ENCODE measurements around the gene LRBA.

The LRBA gene

GRCh38 chr4:150782311-150782710 lies 232.8 kb downstream of the LRBA start:
- no peaks in the 10 kb centered on the region for H3F3A ChIP-seq (ENCODE audit: insufficient read depth, low read length)
- no peaks in the 10 kb centered on the region for H3K9me2 ChIP-seq (ENCODE audit: low read depth, low read length)
- H3K4me2 ChIP-seq (ENCODE audit: low read length) = no peak overlapping the region
- H3K4me3 ChIP-seq (ENCODE audit: low read depth, low read length, poor library complexity, severe bottlenecking) = no peak overlapping the region
- H3K27me3 ChIP-seq (ENCODE audit: insufficient read depth, low read length) = no peaks in the 10 kb centered on the region
- no peak overlapping the region for H3K9ac ChIP-seq (ENCODE audit: low read length)
- TF ChIP-seq CTCF (IDR thresholded peaks at IDR 0.05; ENCODE audit: low read length) (no peak), EZH2 (IDR thresholded peaks at IDR 0.05; ENCODE audit: borderline replicate concordance, low read length) (no peak)
- no peak overlapping the region for H2AFZ ChIP-seq (ENCODE audit: low read length)
- no peaks in the 10 kb centered on the region for H3K9me3 ChIP-seq (ENCODE audit: low read length)
- H3K79me2 ChIP-seq (ENCODE audit: insufficient read depth, low read length) = no peaks in the 10 kb centered on the region
- no peaks in the 10 kb centered on the region for H3K36me3 ChIP-seq (ENCODE audit: insufficient read depth, low read length)
- H3K27ac ChIP-seq (ENCODE audit: low read depth, low read length, poor library complexity, severe bottlenecking) = no peak overlapping the region
- H3K4me1 ChIP-seq (ENCODE audit: insufficient read depth, low read length, severe bottlenecking) = peaks cover 9% of the 10 kb centered on the region
- H4K20me1 ChIP-seq (ENCODE audit: insufficient read depth, low read length) = no peaks in the 10 kb centered on the region

GRCh38 chr4:150781191-150781590 lies 233.9 kb downstream of the LRBA start:
- Histone ChIP-seq H3K36me3 (ENCODE audit: insufficient read depth, low read length) (no peaks in the 10 kb centered on the region), H3K9me3 (ENCODE audit: low read length) (no peaks in the 10 kb centered on the region), H3K9ac (ENCODE audit: low read length) (no peak overlapping the region), H3K27ac (ENCODE audit: low read depth, low read length, poor library complexity, severe bottlenecking) (no peak overlapping the region), H3K4me1 (ENCODE audit: insufficient read depth, low read length, severe bottlenecking) (peaks cover 9% of the 10 kb centered on the region), H3K9me2 (ENCODE audit: low read depth, low read length) (no peaks in the 10 kb centered on the region), H4K20me1 (ENCODE audit: insufficient read depth, low read length) (no peaks in the 10 kb centered on the region), H2AFZ (ENCODE audit: low read length) (no peak overlapping the region), H3F3A (ENCODE audit: insufficient read depth, low read length) (no peaks in the 10 kb centered on the region), H3K27me3 (ENCODE audit: insufficient read depth, low read length) (no peaks in the 10 kb centered on the region), H3K4me3 (ENCODE audit: low read depth, low read length, poor library complexity, severe bottlenecking) (no peak overlapping the region), H3K4me2 (ENCODE audit: low read length) (no peak overlapping the region), H3K79me2 (ENCODE audit: insufficient read depth, low read length) (no peaks in the 10 kb centered on the region)
- TF ChIP-seq CTCF (IDR thresholded peaks at IDR 0.05; ENCODE audit: low read length) = no peak
- TF ChIP-seq EZH2 (IDR thresholded peaks at IDR 0.05; ENCODE audit: borderline replicate concordance, low read length) = no peak

- Histone ChIP-seq H3K9ac (ENCODE audit: low read length) (no peak overlapping the region), H3K4me2 (ENCODE audit: low read length) (no peak overlapping the region), H3K27ac (ENCODE audit: low read depth, low read length, poor library complexity, severe bottlenecking) (no peak overlapping the region), H3K4me1 (ENCODE audit: insufficient read depth, low read length, severe bottlenecking) (peaks cover 9% of the 10 kb centered on the region), H3K9me3 (ENCODE audit: low read length) (no peaks in the 10 kb centered on the region), H3K36me3 (ENCODE audit: insufficient read depth, low read length) (no peaks in the 10 kb centered on the region), H3F3A (ENCODE audit: insufficient read depth, low read length) (no peaks in the 10 kb centered on the region), H3K79me2 (ENCODE audit: insufficient read depth, low read length) (no peaks in the 10 kb centered on the region), H3K4me3 (ENCODE audit: low read depth, low read length, poor library complexity, severe bottlenecking) (no peak overlapping the region), H2AFZ (ENCODE audit: low read length) (no peak overlapping the region), H3K27me3 (ENCODE audit: insufficient read depth, low read length) (no peaks in the 10 kb centered on the region), H4K20me1 (ENCODE audit: insufficient read depth, low read length) (no peaks in the 10 kb centered on the region), H3K9me2 (ENCODE audit: low read depth, low read length) (no peaks in the 10 kb centered on the region)
- no peak for TF ChIP-seq CTCF (IDR thresholded peaks at IDR 0.05; ENCODE audit: low read length)
- TF ChIP-seq EZH2 (IDR thresholded peaks at IDR 0.05; ENCODE audit: borderline replicate concordance, low read length) = no peak
These were observed 235.4 kb downstream of the LRBA start for GRCh38 chr4:150779707-150780106.

All from OCI-LY1 (cell line).